NCI-H1436 treated with DMSO at 0.1 percent for 48 hours (cell line): ENCODE measurements around the gene GDAP1L1.

ENCODE experiments used
- DNase-seq: peaks from one replicate; lab custom pipeline; 2025; lab: John Stamatoyannopoulos, UW

Gene GDAP1L1

GRCh38 chr20:44247131-44247571, at the start of gene GDAP1L1:
GDAP1L1 (plus strand) TSS chr20:44247308; CDS start chr20:44247335, 27 bp downstream.
- DNase-seq = no peak

DNA sequence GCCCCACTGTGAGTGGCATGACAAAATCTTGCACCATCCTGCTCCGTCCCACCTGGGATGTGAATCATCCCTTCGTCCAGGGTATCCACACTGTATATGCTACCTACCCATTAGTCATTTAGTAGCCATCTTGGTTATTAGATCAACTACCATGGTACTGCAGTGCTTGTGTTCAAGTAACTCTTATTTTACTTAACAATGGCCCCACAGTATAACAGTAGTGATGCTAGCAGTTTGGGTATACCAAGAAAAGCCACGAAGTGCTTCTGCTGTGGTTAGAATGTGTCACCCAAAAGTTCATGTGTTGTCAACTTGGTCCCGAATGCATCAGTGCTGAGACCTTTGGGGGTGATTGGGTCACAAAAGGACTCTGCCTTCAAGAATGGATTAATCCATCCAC, 48.2 kb upstream of the GDAP1L1 start:
- DNase-seq = no peak

DNA sequence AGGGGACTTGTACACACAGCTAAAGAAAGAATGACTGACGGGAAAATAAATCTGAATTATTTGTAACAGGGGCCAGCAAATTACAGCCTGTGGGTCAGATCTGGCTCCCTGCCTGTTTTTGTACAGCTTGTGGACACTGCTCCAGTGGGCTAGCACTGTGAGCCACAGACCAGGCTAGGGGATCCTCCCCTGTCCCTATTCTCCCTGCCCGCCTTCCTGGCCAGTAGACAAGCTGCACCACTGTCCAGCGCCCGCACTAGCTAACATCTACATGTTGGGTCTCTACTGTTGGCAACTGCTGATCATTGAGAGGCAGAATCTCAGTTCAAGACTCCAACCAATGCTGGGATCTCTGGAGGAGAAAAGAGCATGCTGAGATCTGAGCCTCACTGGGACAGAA, 47.2 kb upstream of the GDAP1L1 start:
- no peak for DNase-seq

DNA sequence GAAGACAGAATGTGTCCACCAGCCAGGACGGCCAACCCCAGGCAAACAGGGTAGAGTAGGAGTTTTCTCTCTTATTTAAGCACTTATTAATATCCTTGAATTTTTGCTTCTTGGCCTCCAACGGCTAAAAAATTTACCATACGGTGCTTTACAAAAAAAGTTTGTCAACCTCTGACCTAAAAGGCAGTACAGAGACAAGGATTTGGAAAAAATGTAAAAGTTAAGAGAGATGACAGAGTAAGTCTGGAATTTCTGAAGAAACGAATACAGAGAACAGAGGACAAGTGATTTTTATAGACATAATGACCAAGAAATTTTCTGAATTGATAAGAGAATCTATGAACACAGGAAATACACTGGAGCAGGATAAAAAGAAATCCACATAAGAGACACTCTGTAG, 46.7 kb upstream of the GDAP1L1 start:
- no peak for DNase-seq

DNA sequence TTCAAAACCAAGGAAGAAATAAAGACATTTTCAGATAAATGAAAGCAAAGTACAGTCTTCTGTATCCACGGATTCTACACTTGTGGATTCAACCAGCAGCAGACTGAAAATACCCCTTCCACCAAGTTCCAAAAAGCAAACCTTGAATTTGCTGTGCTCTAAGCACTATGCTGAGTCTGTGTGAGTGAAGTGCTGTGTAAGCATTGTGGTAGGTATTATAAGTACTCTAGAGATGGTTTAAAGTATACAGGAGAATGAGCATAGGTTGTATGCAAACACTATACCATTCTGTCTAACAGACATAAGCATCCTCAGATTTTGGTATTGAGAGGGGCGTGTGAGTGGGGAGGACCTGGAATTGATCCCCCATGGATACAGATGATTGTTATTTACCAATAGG, 46.1 kb upstream of the GDAP1L1 start:
- no peak for DNase-seq

- no peak for DNase-seq
Measured at GRCh38 chr20:44203161-44203560, 43.9 kb upstream of the GDAP1L1 start.

GRCh38 chr20:44204156-44204831, 42.8 kb upstream of the GDAP1L1 start:
- no peak for DNase-seq

DNA sequence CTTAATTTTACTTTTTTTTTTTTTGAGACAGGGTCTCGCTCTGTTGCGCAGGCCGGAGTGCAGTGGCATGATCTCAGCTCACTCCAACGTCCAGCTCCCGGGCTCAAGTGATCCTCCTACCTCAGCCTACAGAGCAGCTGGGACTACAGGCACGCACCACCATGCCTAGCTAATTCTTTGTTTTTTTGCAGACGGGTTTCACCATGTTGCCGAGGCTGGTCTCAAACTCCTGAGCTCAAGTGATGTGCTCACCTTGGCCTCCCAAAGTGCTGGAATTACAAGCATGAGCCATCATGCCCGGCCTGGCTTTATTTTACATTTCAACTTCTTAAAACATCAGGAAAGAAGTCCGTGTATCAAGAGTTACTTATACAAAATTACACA, 42.3 kb upstream of the GDAP1L1 start:
- no peak for DNase-seq

DNA sequence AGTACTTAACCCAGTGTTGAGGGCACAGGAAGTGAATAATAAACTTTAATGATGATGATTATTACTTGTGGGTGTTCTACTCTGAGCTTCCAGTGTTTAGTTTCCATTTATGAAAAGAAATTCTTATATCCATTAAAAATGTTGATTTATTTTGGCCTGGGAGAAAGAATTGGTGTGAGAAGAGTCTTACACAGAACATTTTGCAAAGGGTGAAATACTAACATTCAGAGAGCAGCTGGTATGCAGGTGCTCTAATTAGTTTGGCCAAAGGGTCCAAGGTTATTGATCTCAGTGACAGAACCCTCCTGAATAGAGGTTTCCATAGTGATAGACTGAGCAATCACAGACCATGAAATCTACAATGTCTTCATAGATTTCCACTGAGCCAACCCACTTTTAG, 41.0 kb upstream of the GDAP1L1 start:
- DNase-seq = no peak

- DNase-seq = no peak
Measured at GRCh38 chr20:44207126-44207723, 39.9 kb upstream of the GDAP1L1 start.

DNA sequence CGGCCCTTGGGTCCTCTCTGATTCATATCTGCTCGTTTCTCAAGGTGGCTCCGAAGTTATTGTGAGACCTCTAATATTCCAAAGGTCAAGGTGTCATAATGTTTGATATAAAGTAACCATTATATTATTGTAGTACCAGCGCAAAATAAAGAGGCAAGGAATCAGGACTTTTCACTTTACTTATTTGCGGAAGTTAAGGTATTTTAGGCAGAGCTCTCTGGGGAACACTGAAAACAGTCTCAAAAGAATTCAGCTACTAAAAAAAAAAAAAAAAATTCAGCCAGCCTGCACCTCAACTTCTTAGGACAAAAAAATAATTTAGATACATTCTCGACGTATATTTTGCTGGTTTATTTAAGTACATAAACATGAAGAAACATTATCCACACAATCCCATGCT, 38.9 kb upstream of the GDAP1L1 start:
- DNase-seq = no peak

- no peak for DNase-seq
Measured at GRCh38 chr20:44208770-44209169, 38.3 kb upstream of the GDAP1L1 start.

DNA sequence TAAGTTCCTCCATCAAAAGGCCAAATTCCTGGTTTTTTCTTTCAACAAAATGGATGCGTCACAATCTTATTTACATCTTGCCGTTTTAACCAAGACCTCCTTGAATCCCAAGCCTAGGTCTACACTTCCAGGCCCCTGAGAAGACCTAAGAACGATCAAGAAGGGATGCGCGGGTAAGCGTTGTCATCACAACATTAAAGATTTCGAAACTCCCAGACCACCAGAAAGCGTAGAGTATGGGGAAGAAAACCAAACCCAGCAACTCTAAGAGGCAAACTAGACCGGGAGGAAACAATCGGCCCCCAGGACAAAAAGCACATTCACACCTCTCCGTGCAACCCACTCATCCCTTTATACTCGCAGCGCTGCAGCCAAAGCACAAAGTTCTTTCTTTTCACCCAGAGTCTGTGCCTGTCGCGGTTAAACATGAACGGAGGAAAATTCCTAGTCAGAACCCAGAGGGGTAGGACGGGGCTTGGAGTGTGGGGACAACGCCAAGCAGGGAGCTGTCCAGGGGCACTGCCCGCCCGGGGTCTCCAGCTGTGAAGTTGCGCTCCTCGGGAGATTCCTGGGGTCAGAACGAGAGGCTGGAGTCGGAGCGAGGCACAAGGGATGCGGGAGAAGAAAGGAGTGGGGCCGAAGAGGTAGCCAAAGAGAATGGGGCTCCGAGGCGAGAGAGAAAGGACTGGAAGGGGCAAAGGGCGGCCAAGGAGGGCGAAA, 37.3 kb upstream of the GDAP1L1 start:
- DNase-seq = no peak

DNA sequence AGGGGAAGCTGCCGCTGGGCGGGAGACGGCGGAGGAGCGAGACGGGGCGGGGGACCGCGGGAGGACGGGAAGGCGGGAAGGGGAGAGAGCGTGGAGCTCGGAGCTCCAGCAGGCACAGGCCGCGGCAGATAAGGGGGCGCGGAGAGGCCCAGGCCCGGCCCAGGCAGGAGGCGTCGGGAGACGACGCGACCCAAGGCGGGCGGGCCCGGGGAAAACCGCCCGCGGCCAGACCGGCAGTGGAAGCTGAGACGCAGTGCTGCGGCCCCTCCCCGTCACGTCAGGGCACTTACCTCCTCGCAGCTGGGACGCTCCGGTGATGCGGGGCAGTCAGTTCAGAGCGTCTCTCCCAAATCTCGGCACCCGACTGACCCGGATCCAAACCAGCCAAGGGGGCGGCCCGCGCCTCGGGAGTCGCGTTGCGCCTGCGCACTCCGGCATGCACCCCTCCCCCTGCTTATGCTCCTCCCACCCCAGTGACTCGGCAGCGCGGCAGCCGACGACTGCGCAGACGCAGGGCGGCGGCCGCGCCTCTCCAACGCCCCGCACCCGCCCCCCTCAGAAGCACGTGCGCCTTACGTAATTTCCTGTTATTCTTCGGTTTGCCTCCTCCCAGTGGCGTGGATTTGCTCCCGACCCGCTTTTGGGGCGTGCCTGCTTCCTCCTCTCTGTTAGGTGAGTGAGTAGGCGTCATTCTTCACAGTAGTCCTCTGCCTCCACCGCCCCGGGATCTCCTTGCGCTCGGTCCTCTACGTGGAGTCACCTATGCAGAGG, 36.5 kb upstream of the GDAP1L1 start, which contains the start of gene OSER1:
Gene OSER1 (minus strand): TSS at position 366 of the 771 bp plus-strand sequence. CDS start 3,814 bp downstream, outside the sequence.
- DNase-seq = peak; percentile 88

GRCh38 chr20:44211177-44212039, 35.7 kb upstream of the GDAP1L1 start:
- DNase-seq = no peak

GRCh38 chr20:44212792-44213191, 34.3 kb upstream of the GDAP1L1 start:
- DNase-seq = no peak

- no peak for DNase-seq
Measured at GRCh38 chr20:44215125-44215524, 32.0 kb upstream of the GDAP1L1 start.

- DNase-seq = peak; percentile 3
Measured at GRCh38 chr20:44217342-44218092, 29.6 kb upstream of the GDAP1L1 start.

DNA sequence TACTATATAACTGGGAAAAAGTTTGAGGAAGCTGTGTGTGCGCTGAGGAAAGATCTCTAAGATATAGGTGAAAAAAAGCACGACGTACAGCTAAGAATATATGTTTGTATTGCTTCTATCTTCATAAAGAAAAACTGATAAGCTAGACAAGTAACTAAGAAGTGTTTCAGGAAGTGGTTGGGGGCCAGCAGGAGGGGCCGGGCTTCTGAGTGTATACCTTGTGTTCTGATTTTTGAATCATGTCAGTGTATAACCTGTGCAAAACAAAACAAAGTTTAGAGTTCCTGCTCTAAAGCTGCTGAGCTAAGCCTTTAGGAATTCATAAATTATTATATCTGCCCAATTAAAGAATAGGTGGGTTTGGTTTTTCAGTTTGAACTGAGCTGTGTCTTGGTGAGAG, 28.7 kb upstream of the GDAP1L1 start:
- DNase-seq = no peak

GRCh38 chr20:44219170-44219730, 27.9 kb upstream of the GDAP1L1 start:
- DNase-seq = no peak
